ENCODE data around the gene ERC1.
A peak's percentile ranks its signal among the peaks of the same experiment; 100 is the strongest.

Gene ERC1

GRCh38 chr12:1007276-1007675 is 16.3 kb downstream of the ERC1 start:
- Histone ChIP-seq H2BK15ac (ENCODE audit: low read depth, poor library complexity, severe bottlenecking) (no peak overlapping the region), H4K8ac (ENCODE audit: low read length) (no peak overlapping the region), H3K4me2 (ENCODE audit: low read length, poor library complexity, severe bottlenecking) (no peak overlapping the region), H3K23ac (ENCODE audit: low read length in 2 of 2) (no peak overlapping the region), H3K4me3 (ENCODE audit: insufficient read depth in 1 of 2, low read depth in 1 of 2, low read length in 2 of 2) (no peak overlapping the region), H2BK5ac (ENCODE audit: low read depth, low read length, poor library complexity, severe bottlenecking) (no peak overlapping the region), H3K4me1 (ENCODE audit: control insufficient read depth, insufficient read depth, low read depth, low read length) (no peaks in the 10 kb centered on the region), H2AFZ (ENCODE audit: low read depth, low read length) (no peak overlapping the region), H3K14ac (ENCODE audit: low read length in 2 of 2) (no peak overlapping the region), H3K9me3 (ENCODE audit: control insufficient read depth, low read length) (no peaks in the 10 kb centered on the region), H3K4ac (ENCODE audit: low read depth in 1 of 2, low read length in 2 of 2) (no peak overlapping the region), H2BK120ac (ENCODE audit: low read depth, low read length) (no peak overlapping the region), H3K36me3 (ENCODE audit: control insufficient read depth in 1 of 2, insufficient read depth in 2 of 2, low read depth in 1 of 2, low read length in 2 of 2) (no peaks in the 10 kb centered on the region), H3K27ac (ENCODE audit: low read length, poor library complexity, severe bottlenecking) (no peak overlapping the region), H2AK5ac (ENCODE audit: low read length, severe bottlenecking) (no peak overlapping the region), H4K91ac (ENCODE audit: low read length) (no peak overlapping the region), H3K18ac (ENCODE audit: low read depth in 1 of 2, low read length in 2 of 2) (no peak overlapping the region), H3K9ac (ENCODE audit: low read length) (no peak overlapping the region), H3K27me3 (ENCODE audit: control insufficient read depth in 1 of 2, insufficient read depth in 1 of 2, low read length in 2 of 2) (no peaks in the 10 kb centered on the region), H2BK12ac (ENCODE audit: low read length in 2 of 2) (no peak overlapping the region), H3K79me1 (replicated peaks; ENCODE audit: low read length, poor library complexity, severe bottlenecking) (peaks cover 17% of the 10 kb centered on the region)
- WGBS, result no CpG with 5 or more reads among the region's 2 CpGs
- DNase-seq, result no peak

- DNase-seq, result no peak
- Histone ChIP-seq H2BK5ac (ENCODE audit: low read depth, low read length, poor library complexity, severe bottlenecking) (no peak overlapping the region), H3K4ac (ENCODE audit: low read depth in 1 of 2, low read length in 2 of 2) (no peak overlapping the region), H2BK12ac (ENCODE audit: low read length in 2 of 2) (no peak overlapping the region), H3K27ac (ENCODE audit: low read length, poor library complexity, severe bottlenecking) (no peak overlapping the region), H2BK15ac (ENCODE audit: low read depth, poor library complexity, severe bottlenecking) (no peak overlapping the region), H3K79me1 (replicated peaks; ENCODE audit: low read length, poor library complexity, severe bottlenecking) (peaks cover 17% of the 10 kb centered on the region), H3K36me3 (ENCODE audit: control insufficient read depth in 1 of 2, insufficient read depth in 2 of 2, low read depth in 1 of 2, low read length in 2 of 2) (no peaks in the 10 kb centered on the region), H3K9ac (ENCODE audit: low read length) (no peak overlapping the region), H4K91ac (ENCODE audit: low read length) (no peak overlapping the region), H2AFZ (ENCODE audit: low read depth, low read length) (no peak overlapping the region), H2BK120ac (ENCODE audit: low read depth, low read length) (no peak overlapping the region), H3K23ac (ENCODE audit: low read length in 2 of 2) (no peak overlapping the region), H3K14ac (ENCODE audit: low read length in 2 of 2) (no peak overlapping the region), H3K27me3 (ENCODE audit: control insufficient read depth in 1 of 2, insufficient read depth in 1 of 2, low read length in 2 of 2) (no peaks in the 10 kb centered on the region), H3K9me3 (ENCODE audit: control insufficient read depth, low read length) (no peaks in the 10 kb centered on the region), H2AK5ac (ENCODE audit: low read length, severe bottlenecking) (no peak overlapping the region), H3K4me2 (ENCODE audit: low read length, poor library complexity, severe bottlenecking) (no peak overlapping the region), H3K4me1 (ENCODE audit: control insufficient read depth, insufficient read depth, low read depth, low read length) (no peaks in the 10 kb centered on the region), H3K18ac (ENCODE audit: low read depth in 1 of 2, low read length in 2 of 2) (no peak overlapping the region), H4K8ac (ENCODE audit: low read length) (no peak overlapping the region), H3K4me3 (ENCODE audit: insufficient read depth in 1 of 2, low read depth in 1 of 2, low read length in 2 of 2) (no peak overlapping the region)
- 90% methylated on average over 2 of the region's 7 CpGs for WGBS
These were observed 17.0 kb downstream of the ERC1 start for GRCh38 chr12:1007994-1008393.

- H3K4me3 ChIP-seq (ENCODE audit: insufficient read depth in 1 of 2, low read depth in 1 of 2, low read length in 2 of 2), result no peak overlapping the region
- H3K36me3 ChIP-seq (ENCODE audit: control insufficient read depth in 1 of 2, insufficient read depth in 2 of 2, low read depth in 1 of 2, low read length in 2 of 2), result no peaks in the 10 kb centered on the region
- no peak overlapping the region for H3K4me2 ChIP-seq (ENCODE audit: low read length, poor library complexity, severe bottlenecking)
- H3K9ac ChIP-seq (ENCODE audit: low read length), result no peak overlapping the region
- H3K27ac ChIP-seq (ENCODE audit: low read length, poor library complexity, severe bottlenecking), result no peak overlapping the region
- DNase-seq, result no peak
- H2AK5ac ChIP-seq (ENCODE audit: low read length, severe bottlenecking), result no peak overlapping the region
- no peak overlapping the region for H3K14ac ChIP-seq (ENCODE audit: low read length in 2 of 2)
- H3K79me1 ChIP-seq (replicated peaks; ENCODE audit: low read length, poor library complexity, severe bottlenecking), result peaks cover 12% of the 10 kb centered on the region
- H3K27me3 ChIP-seq (ENCODE audit: control insufficient read depth in 1 of 2, insufficient read depth in 1 of 2, low read length in 2 of 2), result no peaks in the 10 kb centered on the region
- H3K9me3 ChIP-seq (ENCODE audit: control insufficient read depth, low read length), result no peaks in the 10 kb centered on the region
- H3K23ac ChIP-seq (ENCODE audit: low read length in 2 of 2), result no peak overlapping the region
- no peak overlapping the region for H4K91ac ChIP-seq (ENCODE audit: low read length)
- no peak overlapping the region for H4K8ac ChIP-seq (ENCODE audit: low read length)
- no peak overlapping the region for H2AFZ ChIP-seq (ENCODE audit: low read depth, low read length)
- H3K4ac ChIP-seq (ENCODE audit: low read depth in 1 of 2, low read length in 2 of 2), result no peak overlapping the region
- 97% methylated on average over 5 of the region's 5 CpGs for WGBS
- H2BK15ac ChIP-seq (ENCODE audit: low read depth, poor library complexity, severe bottlenecking), result no peak overlapping the region
- H2BK120ac ChIP-seq (ENCODE audit: low read depth, low read length), result no peak overlapping the region
- no peak overlapping the region for H2BK5ac ChIP-seq (ENCODE audit: low read depth, low read length, poor library complexity, severe bottlenecking)
- H3K4me1 ChIP-seq (ENCODE audit: control insufficient read depth, insufficient read depth, low read depth, low read length), result peaks cover 3% of the 10 kb centered on the region
- H3K18ac ChIP-seq (ENCODE audit: low read depth in 1 of 2, low read length in 2 of 2), result no peak overlapping the region
- no peak overlapping the region for H2BK12ac ChIP-seq (ENCODE audit: low read length in 2 of 2)
These were observed 20.1 kb downstream of the ERC1 start for GRCh38 chr12:1011091-1011490.

GRCh38 chr12:1013618-1014489 is 22.8 kb downstream of the ERC1 start:
- H4K91ac ChIP-seq (ENCODE audit: low read length), result peak overlapping the region; percentile 27
- H3K18ac ChIP-seq (ENCODE audit: low read depth in 1 of 2, low read length in 2 of 2), result peak overlapping the region in 1 of 2 experiments; percentile 33
- H3K14ac ChIP-seq (ENCODE audit: low read length in 2 of 2), result no peak overlapping the region
- no peak overlapping the region for H2BK15ac ChIP-seq (ENCODE audit: low read depth, poor library complexity, severe bottlenecking)
- 75% methylated on average over 7 of the region's 10 CpGs for WGBS
- H3K9ac ChIP-seq (ENCODE audit: low read length), result peak overlapping the region; percentile 66
- H2BK5ac ChIP-seq (ENCODE audit: low read depth, low read length, poor library complexity, severe bottlenecking), result no peak overlapping the region
- H2AK5ac ChIP-seq (ENCODE audit: low read length, severe bottlenecking), result no peak overlapping the region
- H3K27ac ChIP-seq (ENCODE audit: low read length, poor library complexity, severe bottlenecking), result peak overlapping the region; percentile 36
- H3K4me2 ChIP-seq (ENCODE audit: low read length, poor library complexity, severe bottlenecking), result no peak overlapping the region
- H3K4me3 ChIP-seq (ENCODE audit: insufficient read depth in 1 of 2, low read depth in 1 of 2, low read length in 2 of 2), result no peak overlapping the region
- no peaks in the 10 kb centered on the region for H3K27me3 ChIP-seq (ENCODE audit: control insufficient read depth in 1 of 2, insufficient read depth in 1 of 2, low read length in 2 of 2)
- H3K9me3 ChIP-seq (ENCODE audit: control insufficient read depth, low read length), result no peaks in the 10 kb centered on the region
- peak overlapping the region; percentile 60 for H4K8ac ChIP-seq (ENCODE audit: low read length)
- DNase-seq, result peak; percentile 88
- no peak overlapping the region for H2AFZ ChIP-seq (ENCODE audit: low read depth, low read length)
- no peak overlapping the region for H3K4ac ChIP-seq (ENCODE audit: low read depth in 1 of 2, low read length in 2 of 2)
- H3K4me1 ChIP-seq (ENCODE audit: control insufficient read depth, insufficient read depth, low read depth, low read length), result peaks cover 3% of the 10 kb centered on the region
- H3K36me3 ChIP-seq (ENCODE audit: control insufficient read depth in 1 of 2, insufficient read depth in 2 of 2, low read depth in 1 of 2, low read length in 2 of 2), result no peaks in the 10 kb centered on the region
- no peak overlapping the region for H2BK12ac ChIP-seq (ENCODE audit: low read length in 2 of 2)
- no peak overlapping the region for H2BK120ac ChIP-seq (ENCODE audit: low read depth, low read length)
- H3K79me1 ChIP-seq (replicated peaks; ENCODE audit: low read length, poor library complexity, severe bottlenecking), result peaks cover 12% of the 10 kb centered on the region
- H3K23ac ChIP-seq (ENCODE audit: low read length in 2 of 2), result no peak overlapping the region

Data from mesenchymal stem cell (in vitro differentiated cells and primary cell).